Measurements from ENCODE around the gene NPHP4. TPM values are rescaled to one million over a fixed set of nuclear protein-coding genes. Genes with fewer than 3 reads are reported as not detected.

Gene NPHP4
- total and polyA plus RNA-seq, 2 donors (not counting 3 experiments of a cell fraction or from before 2014, with no cell fraction given), result 4.4 to 11.7 TPM

- dilution Hi-C loops (cut with MboI; ENCODE audit: extremely low pct_ligation_motif_present, low sequenced_read_pairs) (no loop called here), intact Hi-C loops (cut with micrococcal nuclease) (no loop called here)
- H3K4me1 ChIP-seq (ENCODE audit: control insufficient read depth, extremely low read depth, insufficient read depth, low read length), result no peaks in the 10 kb centered on the region
- H3K9me1 ChIP-seq (replicated peaks; ENCODE audit: control insufficient read depth, extremely low read depth, insufficient read depth, low read length), result no peaks in the 10 kb centered on the region
- no peak overlapping the region for H3K4me3 ChIP-seq (replicated peaks in 1 of 3; ENCODE audit: insufficient read depth in 1 of 3, low read depth in 1 of 3, low read length in 3 of 3)
- H3K36me3 ChIP-seq (ENCODE audit: control insufficient read depth in 2 of 2, extremely low read depth in 1 of 2, insufficient read depth in 2 of 2, low read length in 2 of 2), result no peaks in the 10 kb centered on the region
- ChIA-PET POLR2A (no interaction called here), CTCF (interaction anchor here (2.9 kb wide), 1 partner anchor 9 kb away, joined by 12 read pairs; no protein-coding TSS in a partner anchor)
- H3K9ac ChIP-seq (replicated peaks; ENCODE audit: extremely low read depth, insufficient read depth, low read length), result no peak overlapping the region
- BruUV-seq (replicated peaks), result no TSS peak
- no peaks in the 10 kb centered on the region for H4K20me1 ChIP-seq (replicated peaks; ENCODE audit: control insufficient read depth, extremely low read depth, insufficient read depth, low read length)
- no peak for FAIRE-seq
- H3K79me2 ChIP-seq (ENCODE audit: control insufficient read depth, insufficient read depth, low read length), result no peaks in the 10 kb centered on the region
- H3K9me3 ChIP-seq (replicated peaks; ENCODE audit: control insufficient read depth, insufficient read depth, low read length), result no peaks in the 10 kb centered on the region
- no peak for DNase-seq (ENCODE audit: low read depth, low spot score)
- H3K4me2 ChIP-seq (ENCODE audit: insufficient read depth, low read length), result no peak overlapping the region
- no peaks in the 10 kb centered on the region for H3K27me3 ChIP-seq (ENCODE audit: control insufficient read depth in 2 of 2, insufficient read depth in 2 of 2, low read length in 2 of 2)
- no peak overlapping the region for H3K27ac ChIP-seq (ENCODE audit: insufficient read depth, low read depth, low read length)
- H2AFZ ChIP-seq (ENCODE audit: low read depth, low read length), result no peak overlapping the region
- TF ChIP-seq MAX (IDR thresholded peaks at IDR 0.05; ENCODE audit: insufficient read depth, insufficient read length) (no peak), CTCF (IDR thresholded peaks at IDR 0.05; ENCODE audit: extremely low read depth in 1 of 2, insufficient read depth in 1 of 2, low read depth in 1 of 2, low read length in 2 of 2) (no peak), JUN (IDR thresholded peaks at IDR 0.05; ENCODE audit: borderline replicate concordance, insufficient read depth, insufficient read length, low read depth) (no peak), MYC (IDR thresholded peaks at IDR 0.05; ENCODE audit: low read depth, low read length) (no peak), EZH2 (IDR thresholded peaks at IDR 0.05; ENCODE audit: borderline replicate concordance, low read depth, low read length, severe bottlenecking) (no peak), GATA2 (IDR thresholded peaks at IDR 0.05; ENCODE audit: insufficient read depth, insufficient read length, low read depth, low read length) (no peak), POLR2A (IDR thresholded peaks at IDR 0.05; ENCODE audit: low read depth, low read length) (no peak), FOS (IDR thresholded peaks at IDR 0.05; ENCODE audit: borderline replicate concordance, insufficient read depth, low read length) (no peak)
Observed at GRCh38 chr1:6025269-6026094, 33.3 kb upstream of the NPHP4 start.

Data from endothelial cell of umbilical vein (primary cell).